HEK293T (cell line): Measurements from ENCODE around the gene ADIRF.
A peak's percentile ranks its signal among the peaks of the same experiment; 100 is the strongest.

ENCODE experiments used
- CTCF ChIA-PET: fragments of 350-600 bp; formaldehyde crosslinking; extraction: SDS; loops from one replicate; lab custom pipeline; 2021; ENCODE audit warnings: antibody characterized with exemption, inconsistent platforms; lab: Yijun Ruan, JAX
- POLR2A ChIA-PET: fragments of 350-600 bp; formaldehyde crosslinking; extraction: SDS; loops from one replicate; lab custom pipeline; 2020; ENCODE audit warnings: antibody characterized with exemption, inconsistent platforms; lab: Yijun Ruan, JAX
- DNase-seq: peaks from one replicate; pipeline ENCODE4 v3.0.0; 2012; ENCODE audit warnings: mixed read lengths; ENCODE audit errors: extremely low spot score
- ARNT ChIP-seq: fragments of 450-650 bp; IDR thresholded peaks from 2 replicates; pipeline ENCODE4 v1.6.1; 2017; ENCODE audit warnings: mild to moderate bottlenecking
- BHLHE40 ChIP-seq: fragments of 450-650 bp; IDR thresholded peaks from 2 replicates; pipeline ENCODE4 v1.6.1; 2016; ENCODE audit warnings: mild to moderate bottlenecking, moderate library complexity, borderline replicate concordance
- CTBP1 ChIP-seq: fragments of 450-650 bp; IDR thresholded peaks from 2 replicates; pipeline ENCODE4 v1.6.1; 2016; ENCODE audit warnings: borderline replicate concordance
- ELF4 ChIP-seq: fragments of 450-650 bp; IDR thresholded peaks from 2 replicates; pipeline ENCODE4 v1.6.1; 2017; ENCODE audit warnings: antibody characterized with exemption
- FOXA1 ChIP-seq: fragments of 450-650 bp; IDR thresholded peaks from 2 replicates; pipeline ENCODE4 v1.6.1; 2016; ENCODE audit warnings: mild to moderate bottlenecking
- FOXK2 ChIP-seq: fragments of 450-650 bp; IDR thresholded peaks from 2 replicates; pipeline ENCODE4 v1.6.1; 2016; ENCODE audit warnings: mild to moderate bottlenecking
- FOXM1 ChIP-seq: fragments of 450-650 bp; IDR thresholded peaks from 2 replicates; pipeline ENCODE4 v1.6.1; 2017; ENCODE audit warnings: mild to moderate bottlenecking, borderline replicate concordance
- HDGF ChIP-seq: fragments of 450-650 bp; IDR thresholded peaks from 2 replicates; pipeline ENCODE4 v1.6.1; 2017; ENCODE audit warnings: antibody characterized with exemption, borderline replicate concordance
- L3MBTL2 ChIP-seq: fragments of 450-650 bp; conservative IDR thresholded peaks from 2 replicates; pipeline ENCODE4 v1.6.1; 2016; ENCODE audit warnings: mild to moderate bottlenecking
- LEF1 ChIP-seq: fragments of 450-650 bp; IDR thresholded peaks from 2 replicates; pipeline ENCODE4 v1.6.1; 2017; ENCODE audit warnings: mild to moderate bottlenecking, borderline replicate concordance
- NFRKB ChIP-seq: fragments of 450-650 bp; IDR thresholded peaks from 2 replicates; pipeline ENCODE4 v1.6.1; 2016; ENCODE audit warnings: mild to moderate bottlenecking, moderate library complexity
- PKNOX1 ChIP-seq: fragments of 450-650 bp; IDR thresholded peaks from 2 replicates; pipeline ENCODE4 v1.6.1; 2016
- SP1 ChIP-seq: fragments of 450-650 bp; IDR thresholded peaks from 2 replicates; pipeline ENCODE4 v1.6.1; 2017
- SUZ12 ChIP-seq: fragments of 450-650 bp; IDR thresholded peaks from 2 replicates; pipeline ENCODE4 v1.6.1; 2016; ENCODE audit warnings: mild to moderate bottlenecking
- TARDBP ChIP-seq: fragments of 450-650 bp; IDR thresholded peaks from 2 replicates; pipeline ENCODE4 v1.6.1; 2016
- ZNF384 ChIP-seq: fragments of 450-650 bp; IDR thresholded peaks from 2 replicates; pipeline ENCODE4 v1.6.1; 2016

The ADIRF gene

GRCh38 chr10:86956195-86956847 is 12.0 kb upstream of the ADIRF start:
- TF ChIP-seq FOXM1: no peak
- no peak for TF ChIP-seq SP1
- no peak for TF ChIP-seq ZNF384
- TF ChIP-seq PKNOX1: no peak
- TF ChIP-seq SUZ12: no peak
- no peak for TF ChIP-seq FOXA1
- CTCF ChIA-PET: no interaction called here
- DNase-seq: no peak
- POLR2A ChIA-PET: interaction anchor here (0.8 kb wide), 1 partner anchor 10 kb away, joined by 3 read pairs; no protein-coding TSS in a partner anchor

- TF ChIP-seq HDGF: no peak
- no peak for TF ChIP-seq NFRKB
- TF ChIP-seq FOXA1: no peak
- no peak for TF ChIP-seq SP1
- TF ChIP-seq ZNF384: no peak
- no peak for TF ChIP-seq FOXM1
- TF ChIP-seq L3MBTL2: no peak
- no peak for TF ChIP-seq SUZ12
- no peak for TF ChIP-seq ARNT
- TF ChIP-seq PKNOX1: no peak
- no peak for TF ChIP-seq LEF1
- TF ChIP-seq ELF4: no peak
- TF ChIP-seq CTBP1: no peak
- TF ChIP-seq TARDBP: no peak
- TF ChIP-seq BHLHE40: no peak
- TF ChIP-seq FOXK2: no peak
- ChIA-PET POLR2A (interaction anchor here (0.8 kb wide), 1 partner anchor 10 kb away, joined by 3 read pairs; no protein-coding TSS in a partner anchor), CTCF (no interaction called here)
- DNase-seq: no peak
Measured at GRCh38 chr10:86956848-86957448, 11.3 kb upstream of the ADIRF start.

- no peak for TF ChIP-seq FOXK2
- TF ChIP-seq SUZ12: no peak
- TF ChIP-seq ZNF384: no peak
- TF ChIP-seq HDGF: no peak
- TF ChIP-seq NFRKB: no peak
- TF ChIP-seq ARNT: no peak
- no peak for TF ChIP-seq SP1
- TF ChIP-seq FOXM1: no peak
- TF ChIP-seq FOXA1: no peak
- TF ChIP-seq CTBP1: no peak
- TF ChIP-seq PKNOX1: no peak
- no peak for TF ChIP-seq BHLHE40
- CTCF ChIA-PET: interaction anchor here (0.9 kb wide), 1 partner anchor 11 kb away, joined by 3 read pairs; no protein-coding TSS in a partner anchor
- POLR2A ChIA-PET: interaction anchor here (0.8 kb wide), 1 partner anchor 9 kb away, joined by 3 read pairs; no protein-coding TSS in a partner anchor
- DNase-seq: no peak
Measured at GRCh38 chr10:86957471-86958115, 10.7 kb upstream of the ADIRF start, which contains the start of gene MMRN2. Gene MMRN2 (minus strand): TSS chr10:86957615. CDS start chr10:86957541, 74 bp downstream.

DNA sequence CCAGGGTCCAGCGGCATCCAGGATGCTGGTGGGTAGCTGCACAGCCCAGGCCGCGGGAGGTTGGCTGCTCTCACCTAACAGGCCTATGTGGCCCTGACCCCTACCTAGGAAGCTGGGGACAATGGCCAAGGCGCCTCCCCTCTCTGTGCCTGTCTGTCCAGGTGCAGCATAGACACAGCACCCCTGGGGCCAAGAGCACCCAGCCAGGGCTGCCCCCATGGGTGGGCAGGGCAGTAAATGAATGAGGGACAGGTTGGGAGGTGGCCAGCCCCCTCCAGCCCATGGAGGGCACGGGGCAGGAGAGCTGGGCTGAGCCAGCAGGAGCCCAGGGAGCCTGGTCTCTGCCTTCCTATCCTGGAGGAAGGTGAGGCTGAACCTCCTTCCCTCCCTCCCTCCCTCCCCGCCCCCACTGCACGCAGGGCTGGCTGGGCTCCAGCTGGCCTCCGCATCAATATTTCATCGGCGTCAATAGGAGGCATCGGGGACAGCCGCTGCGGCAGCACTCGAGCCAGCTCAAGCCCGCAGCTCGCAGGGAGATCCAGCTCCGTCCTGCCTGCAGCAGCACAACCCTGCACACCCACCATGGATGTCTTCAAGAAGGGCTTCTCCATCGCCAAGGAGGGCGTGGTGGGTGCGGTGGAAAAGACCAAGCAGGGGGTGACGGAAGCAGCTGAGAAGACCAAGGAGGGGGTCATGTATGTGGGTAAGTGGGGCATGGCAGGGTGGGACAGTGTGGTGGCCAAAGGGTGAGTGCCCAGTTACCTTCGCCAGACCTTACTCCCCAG is 10.0 kb upstream of the ADIRF start, which contains the start of gene SNCG:
Gene SNCG (plus strand): TSS at position 484 of the 785 bp plus-strand sequence. CDS start 99 bp downstream, at position 583.
- TF ChIP-seq ARNT: no peak
- POLR2A ChIA-PET: no interaction called here
- DNase-seq: peak; percentile 36
- CTCF ChIA-PET: interaction anchor here (0.9 to 1.3 kb wide), 2 partner anchors 12 to 18 kb away, joined by 3 to 4 read pairs; no protein-coding TSS in a partner anchor

DNA sequence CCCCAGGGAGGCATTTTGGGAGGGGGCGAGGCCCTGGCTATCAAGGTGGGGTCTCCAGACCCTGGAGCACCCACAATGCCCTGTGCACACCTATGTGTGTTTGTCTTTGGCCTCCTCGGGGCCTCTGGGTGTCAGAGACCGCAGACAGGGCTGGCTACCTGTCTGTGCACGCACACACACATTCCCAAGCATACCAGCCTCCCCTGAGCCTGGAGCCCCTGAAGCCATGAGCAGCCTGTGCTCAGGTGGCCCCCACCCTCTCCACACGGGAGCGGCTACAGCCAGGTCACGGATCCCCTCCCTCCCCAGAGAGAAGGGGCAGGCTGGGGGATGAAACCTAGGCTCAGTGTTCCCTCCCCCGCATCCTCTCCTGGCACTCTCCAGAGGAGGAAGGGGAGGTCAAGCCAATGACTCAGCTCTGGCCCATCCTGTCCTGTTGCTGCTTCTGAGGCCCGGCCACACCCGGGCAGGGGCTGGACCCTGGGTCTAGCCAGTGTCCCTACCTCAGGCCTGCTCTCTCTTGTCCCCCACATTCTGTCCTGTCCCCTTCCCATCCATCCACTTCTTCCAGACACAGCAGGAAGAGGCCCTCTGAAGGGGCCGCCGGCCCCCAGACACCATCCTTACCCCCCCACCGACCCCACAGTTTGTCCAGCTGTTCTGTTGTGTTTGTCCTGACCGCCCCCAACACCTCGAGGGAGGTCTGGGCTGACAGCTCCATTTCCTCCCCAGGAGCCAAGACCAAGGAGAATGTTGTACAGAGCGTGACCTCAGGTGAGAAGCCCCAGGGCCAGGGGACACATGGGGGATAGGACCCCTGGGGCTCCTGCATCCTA is 9.2 kb upstream of the ADIRF start:
- CTCF ChIA-PET: interaction anchor here (0.9 to 1.3 kb wide), 2 partner anchors 12 to 19 kb away, joined by 3 to 4 read pairs; no protein-coding TSS in a partner anchor
- POLR2A ChIA-PET: no interaction called here

More for the DNA sequence above, 9.2 kb upstream of the ADIRF start:
- TF ChIP-seq SUZ12 (no peak), L3MBTL2 (no peak), TARDBP (no peak), HDGF (no peak), FOXK2 (no peak)
- DNase-seq: no peak
